ENCODE results near the gene ZSCAN32.

GRCh38 chr16:3401719-3402397, 1.1 kb upstream of the ZSCAN32 start:
- TF ChIP-seq POLR2A (IDR thresholded peaks at IDR 0.05) = no peak
- TF ChIP-seq CTCF (IDR thresholded peaks at IDR 0.05) = no peak
